Naive thymus-derived CD8-positive, alpha-beta T cell (primary cell): ENCODE results near the gene COPS4. TPM values are rescaled to one million over a fixed set of nuclear protein-coding genes. Genes with fewer than 3 reads are reported as not detected.
"Not testable (repeated sequence)": the region's sequence is repeated elsewhere in the genome, so short reads cannot be mapped to it uniquely, and the experiment has no call there.

Source experiments
- ATAC-seq, 2 donors: fragments of 150-1000 bp; cut with Tn5 transposase in 1 of 2; sonication (Bioruptor Pico), chemical (Tn5 transposase) in 1 of 2; 1 replicate in 1 of 2; 2 replicates in 1 of 2; pipeline ENCODE4 v1.10.0; 2021; ENCODE audit warnings: mild to moderate bottlenecking in 2 of 2, moderate library complexity in 2 of 2
- POLR2A ChIA-PET: fragments of 350-600 bp; sonication (Branson Sonifier 250); formaldehyde crosslinking; loops from one replicate; lab custom pipeline; 2021; ENCODE audit warnings: antibody characterized with exemption; lab: Charles Lee
- DNase-seq, 10 donors: peaks; one replicate each; pipeline versions ENCODE4 v3.0.0 to v3.0.0-alpha.2; 2020 to 2022
- H3K27ac Mint-ChIP-seq, 10 donors: one replicate each; pipeline ENCODE4 v1.8.0; 2020 to 2022; ENCODE audit warnings: mild to moderate bottlenecking in 10 of 10, mixed read lengths in 10 of 10, moderate library complexity in 4 of 10, inconsistent platforms in 1 of 10
- H3K27me3 Mint-ChIP-seq, 5 donors: one replicate each; pipeline ENCODE4 v1.8.0; 2021 to 2022; ENCODE audit warnings: mixed read lengths in 5 of 5
- H3K36me3 Mint-ChIP-seq, 3 donors: one replicate each; pipeline ENCODE4 v1.8.0; 2020 to 2022; ENCODE audit warnings: mixed read lengths in 3 of 3, mild to moderate bottlenecking in 2 of 3, inconsistent platforms in 1 of 3
- H3K4me1 Mint-ChIP-seq, 4 donors: one replicate each; pipeline ENCODE4 v1.8.0; 2021 to 2022; ENCODE audit warnings: mixed read lengths in 4 of 4
- H3K4me3 Mint-ChIP-seq, 10 donors: one replicate each; pipeline ENCODE4 v1.8.0; 2020 to 2022; ENCODE audit warnings: mild to moderate bottlenecking in 10 of 10, mixed read lengths in 10 of 10, moderate library complexity in 6 of 10, inconsistent platforms in 1 of 10
- H3K9me3 Mint-ChIP-seq, 9 donors: one replicate each; pipeline ENCODE4 v1.8.0; 2020 to 2022; ENCODE audit warnings: mixed read lengths in 9 of 9, mild to moderate bottlenecking in 3 of 9, inconsistent platforms in 1 of 9, moderate library complexity in 1 of 9
- polyA plus RNA-seq, 3 donors: library from polyadenylated mRNA; unstranded; fragments of 300-500 nt; fragmentation: Illumina TruSeq; gene quantifications; one replicate each; pipeline ENCODE4 v1.2.3, GENCODE V29; 2021
- total RNA-seq, 8 experiments: library from RNA in 2 of 8; stranded (reverse) in 2 of 8; gene quantifications; one replicate each; pipeline ENCODE4 v1.2.3 and lab custom pipeline; 2021 to 2026

COPS4 gene
- total and polyA plus RNA-seq, 5 experiments from 2014 or later: 26.1 to 62.5 (median 58.4) TPM

DNA sequence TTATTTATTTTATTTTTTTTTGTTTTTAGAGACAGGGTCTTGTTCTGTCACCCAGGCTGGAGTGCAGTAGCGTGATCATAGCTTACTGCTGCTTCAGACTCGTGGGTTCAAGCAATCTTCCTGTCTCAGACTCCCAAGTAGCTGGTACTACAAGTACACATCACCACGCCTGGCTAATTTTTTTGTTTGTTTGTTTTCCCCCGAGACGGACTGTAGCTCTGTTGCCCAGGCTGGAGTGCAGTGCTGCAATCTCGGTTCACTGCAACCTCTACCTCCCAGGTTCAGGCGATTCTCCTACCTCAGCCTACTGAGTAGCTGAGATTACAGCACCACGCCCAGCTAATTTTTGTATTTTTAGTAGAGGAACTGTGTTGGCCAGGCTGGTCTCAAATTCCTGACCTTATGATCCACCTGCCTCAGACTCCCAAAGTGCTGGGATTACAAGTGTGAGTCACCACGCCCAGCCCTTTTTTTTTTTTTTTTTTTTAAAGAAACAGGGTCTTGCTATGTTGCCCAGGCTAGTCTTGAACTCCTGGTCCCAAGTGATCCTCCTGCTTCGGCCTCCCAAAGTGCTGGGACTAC, 32.2 kb downstream of the COPS4 start:
- Mint-ChIP-seq H3K9me3 (no peaks in the 10 kb centered on the region), H3K4me3 (no peak overlapping the region), H3K4me1 (peaks cover 0 to 2% (median 0%) of the 10 kb centered on the region in 4 donors), H3K27me3 (no peaks in the 10 kb centered on the region), H3K27ac (no peak overlapping the region), H3K36me3 (peaks cover 0 to 85% (median 33%) of the 10 kb centered on the region in 3 donors)
- POLR2A ChIA-PET: interaction anchor here (0.7 kb wide), 1 partner anchor 283 kb away, joined by 4 read pairs; no protein-coding TSS in a partner anchor
- ATAC-seq (no peak), DNase-seq (no peak)

DNA sequence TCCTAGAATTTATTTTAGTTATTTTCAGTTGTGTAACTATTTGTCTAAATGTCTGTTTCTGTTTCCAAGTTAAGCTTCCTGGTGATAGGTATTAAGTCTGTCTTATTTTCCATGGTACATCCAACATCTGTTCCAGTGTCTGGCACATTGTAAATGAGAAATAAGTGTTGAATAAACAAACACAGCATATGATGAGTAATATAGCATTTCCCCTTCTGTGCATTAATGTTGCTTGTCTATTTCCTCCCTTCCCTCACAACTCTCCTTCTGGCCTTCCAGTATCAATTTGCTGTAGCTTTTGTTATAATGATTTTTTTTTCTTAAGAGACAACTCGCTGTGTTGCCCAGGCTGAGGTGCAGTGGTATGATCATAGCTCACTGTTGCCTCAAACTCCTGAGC, 36.1 kb downstream of the COPS4 start:
- ATAC-seq (no peak), DNase-seq (no peak)
- POLR2A ChIA-PET: interaction anchor here (0.6 to 1.0 kb wide), 2 partner anchors 184 to 213 kb away, joined by 3 read pairs; partner anchors contain the start of gene COQ2
- H3K9me3 Mint-ChIP-seq: no peaks in the 10 kb centered on the region
- peaks cover 4 to 20% (median 6%) of the 10 kb centered on the region in 4 donors for H3K4me1 Mint-ChIP-seq
- H3K27me3 Mint-ChIP-seq: no peaks in the 10 kb centered on the region
- peak overlapping the region; percentile 1 to 85 (median 61) for H3K27ac Mint-ChIP-seq
- no peak overlapping the region for H3K4me3 Mint-ChIP-seq
- peaks cover 7 to 66% (median 33%) of the 10 kb centered on the region in 3 donors for H3K36me3 Mint-ChIP-seq

DNA sequence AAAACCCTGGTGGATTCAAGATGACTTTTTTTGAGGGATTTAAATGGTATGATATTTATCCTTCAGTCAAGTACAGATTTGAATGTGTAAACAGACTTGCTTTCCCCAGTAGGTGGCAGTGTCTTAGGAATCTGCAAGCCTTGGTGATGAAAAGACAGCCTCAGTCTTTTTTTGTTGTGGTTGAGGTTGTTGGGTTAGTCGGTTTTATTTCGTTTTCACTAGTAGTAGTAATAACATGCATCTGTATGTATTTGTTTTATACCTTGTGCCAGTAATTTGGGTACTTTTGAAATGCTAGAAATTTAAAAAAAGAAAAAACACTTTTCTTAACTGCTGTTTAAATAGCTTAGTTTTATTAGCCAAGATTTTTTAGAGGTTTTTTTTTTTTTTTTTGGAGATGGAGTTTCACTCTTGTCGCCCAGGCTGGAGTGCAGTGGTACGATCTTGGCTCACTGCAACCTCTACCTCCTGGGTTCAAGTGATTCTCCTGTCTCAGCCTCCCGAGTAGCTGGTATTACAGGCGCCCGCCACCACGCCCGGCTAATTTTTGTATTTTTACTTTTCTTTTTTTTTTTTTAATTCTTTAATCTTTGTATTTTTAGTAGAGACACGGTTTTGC, 39.2 kb downstream of the COPS4 start:
- POLR2A ChIA-PET: interaction anchor here (0.5 to 3.2 kb wide), 13 partner anchors 10 to 206 kb away, joined by 3 to 15 read pairs (median 4); partner anchors contain the start of genes COPS4 and PLAC8

DNA sequence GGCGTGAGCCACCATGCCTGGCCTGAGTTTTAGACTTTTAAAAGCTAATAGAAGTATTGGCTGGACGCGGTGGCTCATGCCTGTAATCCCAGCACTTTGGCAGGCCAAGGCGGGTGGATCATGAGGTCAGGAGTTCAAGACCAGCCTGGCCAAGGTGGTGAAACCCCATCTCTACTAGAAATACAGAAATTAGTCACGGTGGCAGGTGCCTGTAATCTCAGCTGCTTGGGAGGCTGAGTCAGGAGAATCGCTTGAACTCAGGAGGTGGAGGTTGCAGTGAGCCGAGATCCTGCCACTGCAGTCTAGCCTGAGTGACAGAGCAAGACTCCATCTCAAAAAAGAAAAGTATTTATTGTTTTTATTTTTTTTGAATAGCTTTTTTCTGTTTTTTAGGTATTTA, 39.8 kb downstream of the COPS4 start:
- peak overlapping the region in 3 of 10 donors; percentile 36 to 83 (median 59) for H3K4me3 Mint-ChIP-seq
- not testable (repeated sequence) for H3K27me3 Mint-ChIP-seq, ATAC-seq, H3K9me3 Mint-ChIP-seq, DNase-seq
- peak overlapping the region in 1 of 10 donors; percentile 90 for H3K27ac Mint-ChIP-seq
- peaks cover 7 to 48% (median 25%) of the 10 kb centered on the region in 3 donors for H3K36me3 Mint-ChIP-seq
- H3K4me1 Mint-ChIP-seq: peaks cover 5 to 27% (median 8%) of the 10 kb centered on the region in 4 donors
- POLR2A ChIA-PET: interaction anchor here (1.0 to 3.2 kb wide), 9 partner anchors 10 to 186 kb away, joined by 4 to 15 read pairs (median 6); partner anchors contain the start of genes COPS4 and PLAC8

More for the DNA sequence above, 39.2 kb downstream of the COPS4 start:
- Mint-ChIP-seq H3K4me3 (peak overlapping the region; percentile 39 to 84 (median 76)), H3K27me3 (no peaks in the 10 kb centered on the region), H3K36me3 (peaks cover 7 to 54% (median 27%) of the 10 kb centered on the region in 3 donors), H3K27ac (peak overlapping the region; percentile 0 to 90 (median 80)), H3K9me3 (no peaks in the 10 kb centered on the region), H3K4me1 (peaks cover 5 to 27% (median 8%) of the 10 kb centered on the region in 4 donors)
- DNase-seq (peak in 9 of 10 donors; percentile 51 to 91 (median 77)), ATAC-seq (peak; percentile 97 to 98)

DNA sequence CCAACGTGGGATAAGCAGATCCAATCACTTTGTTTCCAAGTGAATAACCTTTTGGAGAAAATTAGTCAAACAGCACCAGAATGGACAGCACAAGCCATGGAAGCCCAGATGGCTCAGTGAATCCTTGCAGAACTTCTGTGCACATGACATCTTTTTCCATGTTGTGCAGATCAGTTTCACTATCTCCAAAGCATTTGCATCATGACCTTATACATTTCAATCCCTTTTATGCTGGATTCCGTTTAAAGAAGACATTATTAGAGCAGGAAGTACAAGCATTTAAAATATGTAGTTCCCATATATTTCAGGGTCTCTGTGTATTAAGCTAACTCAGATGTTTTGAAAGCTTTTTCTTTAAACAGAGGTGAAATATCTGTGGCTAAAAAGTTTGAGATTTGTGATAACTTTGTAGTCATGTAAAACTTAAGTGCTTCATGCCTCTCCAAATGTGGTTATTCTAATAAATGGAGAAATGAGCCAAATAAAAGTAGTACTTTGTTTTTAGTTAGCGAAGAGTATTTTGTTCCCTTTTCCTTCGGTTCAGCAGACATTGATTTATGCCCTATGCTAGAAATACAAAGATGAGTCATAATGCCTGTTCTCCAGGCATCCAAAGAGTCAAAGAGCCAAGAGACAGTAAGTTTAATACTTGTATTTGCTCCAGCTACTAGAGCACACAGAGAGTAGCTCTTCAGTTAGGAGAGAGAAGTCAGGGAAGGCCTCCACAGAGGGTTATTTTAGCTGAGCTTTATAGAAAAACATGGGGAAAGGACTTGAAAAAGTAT, 40.5 kb downstream of the COPS4 start:
- H3K36me3 Mint-ChIP-seq: peaks cover 7 to 41% (median 20%) of the 10 kb centered on the region in 3 donors
- no peak for DNase-seq
- H3K4me3 Mint-ChIP-seq: peak overlapping the region in 1 of 10 donors; percentile 18
- POLR2A ChIA-PET: interaction anchor here (0.5 to 3.2 kb wide), 9 partner anchors 9 to 185 kb away, joined by 3 to 15 read pairs (median 6); partner anchors contain the start of gene PLAC8
- ATAC-seq: no peak
- peak overlapping the region in 4 of 10 donors; percentile 0 to 78 (median 40) for H3K27ac Mint-ChIP-seq
- no peaks in the 10 kb centered on the region for H3K9me3 Mint-ChIP-seq
- peaks cover 5 to 27% (median 7%) of the 10 kb centered on the region in 4 donors for H3K4me1 Mint-ChIP-seq
- no peaks in the 10 kb centered on the region for H3K27me3 Mint-ChIP-seq

DNA sequence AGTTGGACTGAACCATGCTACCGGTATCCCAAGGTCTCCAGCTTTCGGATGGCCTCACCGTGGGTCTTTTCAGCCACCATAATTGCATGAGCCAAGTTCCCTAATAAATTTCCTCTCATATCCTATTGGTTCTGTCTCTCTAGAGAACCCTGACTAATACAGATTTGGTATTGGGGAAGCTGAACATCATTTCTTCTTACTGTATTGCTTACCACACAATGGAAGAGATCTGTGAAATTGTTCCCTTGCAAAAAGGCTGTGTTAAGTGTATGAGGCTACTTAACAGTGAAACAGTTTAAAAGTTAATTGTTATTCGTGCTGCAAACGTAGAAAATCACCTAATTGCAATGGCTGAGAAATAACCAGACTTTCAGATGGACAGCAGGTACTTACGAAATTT, 45.6 kb downstream of the COPS4 start:
- Mint-ChIP-seq H3K27me3 (no peaks in the 10 kb centered on the region), H3K4me3 (no peak overlapping the region), H3K9me3 (peaks cover 0 to 5% (median 0%) of the 10 kb centered on the region in 9 donors), H3K36me3 (peaks cover 6 to 24% (median 13%) of the 10 kb centered on the region in 3 donors), H3K4me1 (peaks cover 23 to 50% (median 29%) of the 10 kb centered on the region in 4 donors), H3K27ac (peak overlapping the region in 2 of 10 donors; percentile 49)
- ATAC-seq (no peak), DNase-seq (no peak)
- POLR2A ChIA-PET: no interaction called here

DNA sequence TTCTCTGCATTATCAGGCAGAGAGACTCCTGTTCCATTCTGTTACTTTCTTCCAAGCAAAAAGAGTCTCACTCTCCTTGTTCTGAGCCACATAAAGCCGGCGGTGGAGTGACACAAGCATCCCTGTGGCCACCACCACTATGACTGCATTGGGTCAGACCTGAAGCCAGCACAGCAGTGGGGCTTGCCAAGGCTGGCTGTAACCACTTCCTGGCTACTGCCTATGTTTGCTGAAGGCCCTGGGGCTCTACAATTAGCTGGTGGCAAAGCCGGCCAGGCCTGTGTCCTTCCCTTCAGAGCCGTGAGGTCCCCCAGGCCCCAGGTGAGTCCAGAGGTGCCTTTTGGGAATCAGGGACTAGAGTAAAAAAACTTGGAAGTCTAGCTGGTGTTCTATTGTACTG, 47.8 kb downstream of the COPS4 start:
- no peak for ATAC-seq
- Mint-ChIP-seq H3K27ac (peak overlapping the region; percentile 94 to 99 (median 98)), H3K27me3 (no peaks in the 10 kb centered on the region), H3K4me1 (peaks cover 19 to 52% (median 34%) of the 10 kb centered on the region in 4 donors), H3K9me3 (peaks cover 0 to 5% (median 0%) of the 10 kb centered on the region in 9 donors), H3K4me3 (peak overlapping the region in 2 of 10 donors; percentile 33 to 62), H3K36me3 (peaks cover 0 to 26% (median 5%) of the 10 kb centered on the region in 3 donors)
- POLR2A ChIA-PET: interaction anchor here (0.6 to 6.4 kb wide), 9 partner anchors 13 to 201 kb away, joined by 3 to 109 read pairs (median 7); partner anchors contain the start of genes COQ2, PLAC8 and THAP9
- no peak for DNase-seq

DNA sequence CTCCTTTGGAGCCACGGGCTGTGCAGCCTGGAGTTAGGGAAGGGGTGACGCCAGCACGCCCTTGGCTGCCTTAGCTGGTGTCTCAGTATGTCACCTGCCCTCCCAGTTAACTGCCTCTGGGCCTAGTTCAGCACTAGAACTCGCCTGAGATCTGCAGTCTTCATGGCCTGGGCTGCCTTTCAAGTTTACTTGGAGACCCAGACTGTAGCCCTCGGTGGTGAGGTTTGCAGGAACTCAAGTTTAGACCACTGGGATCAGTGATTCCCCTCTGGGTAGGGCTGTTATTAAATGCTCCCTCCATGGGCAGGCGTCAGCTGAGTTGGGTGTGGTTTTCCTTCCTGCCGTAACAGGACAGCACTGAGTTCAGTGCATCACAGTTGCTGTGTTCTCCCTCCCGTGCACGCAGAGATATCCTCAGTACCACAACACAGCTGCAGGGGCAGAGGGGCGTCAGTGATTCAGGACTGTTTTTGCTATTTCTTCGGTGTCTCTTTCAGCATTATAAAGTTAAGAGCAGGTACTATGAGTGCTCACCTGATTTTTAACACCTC, 49.0 kb downstream of the COPS4 start:
- peaks cover 4 to 38% (median 14%) of the 10 kb centered on the region in 3 donors for H3K36me3 Mint-ChIP-seq
- H3K27ac Mint-ChIP-seq: peak overlapping the region; percentile 94 to 99 (median 98)
- ATAC-seq (peak; percentile 97 to 99), DNase-seq (peak; percentile 35 to 90 (median 75))
- POLR2A ChIA-PET: interaction anchor here (0.6 to 6.4 kb wide), 18 partner anchors 9 to 200 kb away, joined by 3 to 109 read pairs (median 6); partner anchors contain the start of genes COQ2, LIN54, PLAC8 and THAP9
- H3K4me1 Mint-ChIP-seq: peaks cover 26 to 60% (median 44%) of the 10 kb centered on the region in 4 donors
- H3K27me3 Mint-ChIP-seq: no peaks in the 10 kb centered on the region
- peaks cover 0 to 5% (median 0%) of the 10 kb centered on the region in 9 donors for H3K9me3 Mint-ChIP-seq
- H3K4me3 Mint-ChIP-seq: peak overlapping the region; percentile 20 to 87 (median 62)

DNA sequence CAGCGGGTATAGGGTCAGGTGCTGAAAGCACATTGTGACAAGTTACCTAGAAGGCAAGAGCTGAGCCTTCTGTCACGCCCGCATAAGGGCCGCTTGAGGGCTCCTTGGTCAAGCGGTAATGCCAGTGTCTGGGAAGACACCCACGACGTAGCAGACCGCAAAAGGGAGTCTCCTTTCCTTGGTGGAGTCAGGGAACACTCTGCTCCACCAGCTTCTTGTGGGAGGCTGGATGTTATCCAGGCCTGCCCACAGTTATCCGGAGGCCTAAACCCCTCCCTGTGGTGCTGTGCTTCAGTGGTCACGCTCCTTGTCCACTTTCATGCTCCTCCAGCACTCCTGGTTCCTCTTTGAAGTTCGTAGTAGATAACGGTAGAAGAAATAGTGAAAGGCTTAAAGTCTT, 50.0 kb downstream of the COPS4 start:
- not testable (repeated sequence) for H3K9me3 Mint-ChIP-seq, DNase-seq, ATAC-seq, H3K27me3 Mint-ChIP-seq
- POLR2A ChIA-PET: interaction anchor here (0.8 to 6.4 kb wide), 11 partner anchors 8 to 177 kb away, joined by 3 to 109 read pairs (median 6); partner anchors contain the start of gene PLAC8
- H3K4me3 Mint-ChIP-seq: peak overlapping the region in 3 of 10 donors; percentile 15 to 49 (median 29)
- H3K27ac Mint-ChIP-seq: peak overlapping the region; percentile 55 to 94 (median 84)
- peaks cover 11 to 48% (median 19%) of the 10 kb centered on the region in 3 donors for H3K36me3 Mint-ChIP-seq
- peaks cover 27 to 67% (median 49%) of the 10 kb centered on the region in 4 donors for H3K4me1 Mint-ChIP-seq

DNA sequence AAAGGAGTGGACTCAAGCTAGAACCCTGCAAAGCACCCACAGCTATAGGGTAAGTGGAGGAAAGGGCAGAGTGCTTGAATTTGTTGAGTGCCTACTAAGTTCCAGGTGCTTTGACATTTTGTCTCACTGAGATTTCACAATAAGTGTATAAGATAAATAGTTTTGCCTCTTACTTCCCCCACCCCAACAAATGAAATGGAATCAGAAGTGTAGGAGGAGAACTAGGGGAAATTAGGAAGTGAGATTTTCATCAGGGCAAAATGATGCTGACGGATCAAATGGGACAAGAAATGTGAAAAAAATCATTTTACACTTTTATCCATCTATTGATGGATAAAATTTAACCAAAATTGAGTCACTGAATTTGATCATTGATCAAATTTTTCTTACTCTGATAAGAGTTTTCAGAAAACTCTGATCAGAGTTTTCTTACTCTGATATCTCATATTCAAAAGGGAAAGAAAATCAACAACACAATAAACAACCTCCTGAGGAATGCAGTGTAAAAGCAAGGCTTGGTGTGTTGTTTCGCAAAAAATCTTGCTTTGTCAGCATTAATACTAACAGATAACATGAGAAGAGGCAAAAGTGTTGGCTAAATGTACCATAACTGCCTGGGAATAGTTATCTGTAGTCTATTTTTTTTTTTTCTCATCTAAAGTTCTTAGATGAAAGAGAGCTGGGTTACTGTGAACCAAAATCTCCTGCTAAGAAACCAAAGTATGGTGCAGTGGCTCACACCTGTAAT, 54.6 kb downstream of the COPS4 start:
- ATAC-seq (no peak), DNase-seq (no peak)
- H3K9me3 Mint-ChIP-seq: no peaks in the 10 kb centered on the region
- no peak overlapping the region for H3K4me3 Mint-ChIP-seq
- H3K36me3 Mint-ChIP-seq: peaks cover 11 to 92% (median 32%) of the 10 kb centered on the region in 3 donors
- POLR2A ChIA-PET: interaction anchor here (0.7 to 0.8 kb wide), 2 partner anchors 21 to 163 kb away, joined by 3 to 5 read pairs; no protein-coding TSS in a partner anchor
- H3K4me1 Mint-ChIP-seq: peaks cover 23 to 56% (median 49%) of the 10 kb centered on the region in 4 donors
- H3K27me3 Mint-ChIP-seq: no peaks in the 10 kb centered on the region
- H3K27ac Mint-ChIP-seq: peak overlapping the region in 9 of 10 donors; percentile 33 to 93 (median 84)
